A549 (cell line): ENCODE results near the gene ATP1B4. TPM values are rescaled to one million over a fixed set of nuclear protein-coding genes. Genes with fewer than 3 reads are reported as not detected.

ENCODE experiments used
- ATAC-seq, 2 experiments: fragments of 200-7000 bp in 1 of 2; fragments of >200 bp in 1 of 2; cut with Nextera tagmentation in 1 of 2; cut with Tn5 transposase in 1 of 2; 3 replicates each; pipeline versions ENCODE4 v1.8.0 to v1.9.1; 2018 to 2020; ENCODE audit warnings: mild to moderate bottlenecking in 1 of 2, moderate library complexity in 1 of 2
- CTCF ChIA-PET: fragments of 300-600 bp; sonication (Branson Sonifier 250); formaldehyde crosslinking; extraction: SDS; loops from one replicate; lab custom pipeline; 2021; ENCODE audit warnings: antibody characterized with exemption, inconsistent platforms; lab: Yijun Ruan, JAX
- POLR2A ChIA-PET: fragments of 350-600 bp; formaldehyde crosslinking; extraction: SDS; loops from one replicate; lab custom pipeline; 2021; ENCODE audit warnings: antibody characterized with exemption, inconsistent platforms; lab: Yijun Ruan, JAX
- DNase-seq, 2 experiments: peaks; one replicate each; pipeline versions ENCODE4 v3.0.0 to v3.0.0-alpha.2; 2011 to 2016; ENCODE audit warnings: low read depth in 1 of 2, low spot score in 1 of 2
- FAIRE-seq: peaks from 2 replicates; lab custom pipeline; 2011; peaks lifted over from hg19 to GRCh38; lab: Jason Lieb, UNC
- H3K27ac ChIP-seq, 2 experiments: fragments of >200 bp; sonication (Bioruptor Twin); formaldehyde crosslinking; 3 replicates each; pipeline ENCODE4 v1.5.1; 2016 to 2017
- H3K4me1 ChIP-seq: fragments of >200 bp; sonication (Bioruptor Twin); formaldehyde crosslinking; 3 replicates; pipeline ENCODE4 v1.6.1; 2016
- H3K4me2 ChIP-seq: fragments of >200 bp; sonication (Bioruptor Twin); formaldehyde crosslinking; 3 replicates; pipeline ENCODE4 v1.6.1; 2016
- H3K4me3 ChIP-seq: fragments of >200 bp; sonication (Bioruptor Twin); formaldehyde crosslinking; 3 replicates; pipeline ENCODE4 v1.5.1; 2016
- H3K9me3 ChIP-seq: fragments of >200 bp; sonication (Bioruptor Twin); formaldehyde crosslinking; 3 replicates; pipeline ENCODE4 v1.6.1; 2016
- ATOH8 ChIP-seq: fragments of 250-450 bp; sonication (Bioruptor Pico); IDR thresholded peaks from 2 replicates; pipeline ENCODE4 v1.5.0; 2020; ENCODE audit warnings: low read depth, mild to moderate bottlenecking, moderate library complexity
- BCL3 ChIP-seq: fragments of >200 bp; sonication (Bioruptor Twin); formaldehyde crosslinking; IDR thresholded peaks from 3 replicates; pipeline ENCODE4 v1.6.1; 2016
- BHLHE40 ChIP-seq: IDR thresholded peaks from 2 replicates; pipeline ENCODE4 v1.6.1; 2012; ENCODE audit warnings: low read depth, low read length, inconsistent platforms
- ESRRA ChIP-seq: fragments of 150-350 bp; IDR thresholded peaks from 2 replicates; pipeline ENCODE4 v1.6.1; 2014; ENCODE audit warnings: mild to moderate bottlenecking, low read length, borderline replicate concordance
- HEYL ChIP-seq: fragments of 250-450 bp; sonication (Bioruptor Pico); IDR thresholded peaks from 2 replicates; pipeline ENCODE4 v1.8.0; 2021; ENCODE audit warnings: mild to moderate bottlenecking, moderate library complexity
- HOXA7 ChIP-seq: fragments of 250-450 bp; sonication (Bioruptor Pico); IDR thresholded peaks from 2 replicates; pipeline ENCODE4 v1.5.0; 2020; ENCODE audit warnings: mild to moderate bottlenecking, moderate library complexity
- JUNB ChIP-seq: fragments of >200 bp; sonication (Bioruptor Twin); formaldehyde crosslinking; IDR thresholded peaks from 2 replicates; pipeline ENCODE4 v1.6.1; 2016
- MYC ChIP-seq: IDR thresholded peaks from 2 replicates; pipeline ENCODE4 v1.6.1; 2012; ENCODE audit warnings: mild to moderate bottlenecking, inconsistent platforms, low read length, improper control_type of control experiment, borderline replicate concordance
- POLR2A ChIP-seq: IDR thresholded peaks from 2 replicates; pipeline ENCODE4 v1.6.1; 2012; ENCODE audit warnings: mild to moderate bottlenecking, low read length
- REST ChIP-seq: fragments of 200-600 bp; sonication (generic); IDR thresholded peaks from 2 replicates; pipeline ENCODE4 v1.6.1; 2016; ENCODE audit warnings: antibody characterized with exemption, mild to moderate bottlenecking, moderate library complexity
- RFX5 ChIP-seq: fragments of 450-650 bp; IDR thresholded peaks from 2 replicates; pipeline ENCODE4 v1.7.1; 2014; ENCODE audit warnings: antibody characterized with exemption, mild to moderate bottlenecking, moderate library complexity
- ZFP36 ChIP-seq: fragments of 450-650 bp; IDR thresholded peaks from 2 replicates; pipeline ENCODE4 v1.6.1; 2014; ENCODE audit warnings: borderline replicate concordance; ENCODE audit not compliant: partially characterized antibody
- ZNF302 ChIP-seq: fragments of 250-450 bp; sonication (Bioruptor Pico); IDR thresholded peaks from 2 replicates; pipeline ENCODE4 v1.9.0; 2021; ENCODE audit warnings: inconsistent platforms, mild to moderate bottlenecking, moderate library complexity
- ZSCAN20 ChIP-seq: fragments of 250-450 bp; sonication (Bioruptor Pico); IDR thresholded peaks from 2 replicates; pipeline ENCODE4 v1.8.0; 2022; ENCODE audit warnings: mild to moderate bottlenecking, moderate library complexity
- WGBS: methylation state at CpG from one replicate; pipeline ENCODE4 v1.1.6; 2017; ENCODE audit errors: missing lambda C conversion rate; 5-methylcytosine and 5-hydroxymethylcytosine counted together
- polyA plus RNA-seq, 4 experiments: library from polyadenylated mRNA; depleted of rRNA in 3 of 4; stranded (reverse); fragments of >200 nt; fragmentation: RNase III in 1 of 4; extraction: RNeasy Plus Mini Kit Qiagen cat#74134 plus additional on column Dnase treatment in 1 of 4; gene quantifications; 2 replicates in 3 of 4; 3 replicates in 1 of 4; pipeline ENCODE4 v1.2.3, GENCODE V29; 2011 to 2017

Gene ATP1B4
- polyA plus RNA-seq, 2 of the 4 experiments (the other 2 are of a cell fraction): not detected

DNA sequence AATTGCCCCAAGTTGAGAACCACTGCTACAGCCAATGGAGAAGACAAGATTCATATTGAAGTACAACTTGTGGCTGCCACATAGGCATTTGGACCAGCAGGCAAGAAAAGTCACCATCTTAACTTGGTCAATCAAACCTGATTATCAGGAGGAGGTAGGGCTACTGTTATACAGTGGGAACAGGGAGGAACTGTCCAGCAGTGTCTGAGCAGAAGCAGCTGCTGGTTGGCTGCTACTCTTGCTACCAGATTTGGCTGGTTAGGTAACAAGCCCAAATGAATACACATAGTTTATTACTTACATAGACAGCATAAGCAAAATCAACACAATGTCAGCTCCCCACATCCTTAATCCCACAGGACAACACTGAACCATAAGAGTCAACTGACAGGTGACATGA, 39.4 kb downstream of the ATP1B4 start:
- H3K27ac ChIP-seq: no peak overlapping the region
- DNase-seq (no peak), FAIRE-seq (peak; percentile 77), ATAC-seq (no peak)
- no peaks in the 10 kb centered on the region for H3K9me3 ChIP-seq
- no peaks in the 10 kb centered on the region for H3K4me1 ChIP-seq
- ChIA-PET POLR2A (no interaction called here), CTCF (no interaction called here)
- H3K4me2 ChIP-seq: no peak overlapping the region
- peak; percentile 36; the same call in 1 of the 2 replicates for TF ChIP-seq REST
- no peak for TF ChIP-seq BHLHE40
- no peak overlapping the region for H3K4me3 ChIP-seq

DNA sequence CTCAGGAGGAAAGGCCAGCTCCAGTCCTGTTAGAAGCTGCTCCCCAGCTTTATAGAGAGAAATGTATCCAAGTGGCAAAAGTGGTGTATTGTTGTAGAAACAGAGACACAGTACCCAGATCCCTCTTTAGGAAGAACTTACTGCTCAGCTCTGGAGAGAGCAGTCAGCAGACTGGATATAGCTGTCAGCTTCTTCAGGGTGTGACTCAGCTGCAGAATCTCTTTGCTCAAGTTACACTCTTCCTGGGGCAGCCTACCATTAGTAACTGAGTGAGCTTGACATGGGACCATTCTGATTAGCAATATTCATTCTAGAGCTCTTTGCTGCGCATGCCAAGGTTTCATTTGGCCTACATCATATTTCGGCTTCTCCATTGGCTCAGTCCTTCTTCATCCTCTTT, 40.5 kb downstream of the ATP1B4 start:
- POLR2A ChIA-PET: no interaction called here
- FAIRE-seq: no peak

More for the DNA sequence above, 40.5 kb downstream of the ATP1B4 start:
- TF ChIP-seq ESRRA (no peak), MYC (no peak), RFX5 (no peak), BCL3 (no peak), JUNB (no peak), REST (no peak), POLR2A (no peak), ZNF302 (CRISPR knock-in tag) (no peak), ZFP36 (no peak), ATOH8 (CRISPR knock-in tag) (no peak), HOXA7 (CRISPR knock-in tag) (no peak), HEYL (no peak), ZSCAN20 (CRISPR knock-in tag) (no peak)
- no peaks in the 10 kb centered on the region for H3K9me3 ChIP-seq
- H3K4me3 ChIP-seq: no peak overlapping the region
- DNase-seq: no peak
- H3K4me1 ChIP-seq: no peaks in the 10 kb centered on the region
- 67% methylated on average over 2 of the region's 2 CpGs for WGBS
- 0 out of 6 replicates have a peak, but pooled peaks of 1 of the 2 experiments have one; percentile 24 for ATAC-seq
- no peak overlapping the region for H3K27ac ChIP-seq
- CTCF ChIA-PET: interaction anchor here (0.6 to 1.3 kb wide), 3 partner anchors 21 to 189 kb away, joined by 3 read pairs; no protein-coding TSS in a partner anchor
- H3K4me2 ChIP-seq: no peak overlapping the region
